Aorta (tissue), 5 donors: ENCODE results near the gene DIDO1. TPM values are rescaled to one million over a fixed set of nuclear protein-coding genes. Genes with fewer than 3 reads are reported as not detected.

Experiments
- ATAC-seq: fragments of 200-7000 bp; cut with Tn5 transposase; one replicate; pipeline ENCODE4 v1.9.1; 2022; ENCODE audit warnings: moderate library complexity; ENCODE audit not compliant: low FRiP score
- DNase-seq, 2 donors: peaks; one replicate each; pipeline ENCODE4 v3.0.0-alpha.2; 2020
- H3K27ac ChIP-seq, 2 donors: one replicate each; pipeline ENCODE4 v1.5.1; 2013; ENCODE audit warnings: low read length in 2 of 2, mild to moderate bottlenecking in 2 of 2, moderate library complexity in 2 of 2, control low read depth in 1 of 2, inconsistent platforms in 1 of 2, low read depth in 1 of 2
- H3K27me3 ChIP-seq, 2 donors: one replicate each; pipeline ENCODE4 v1.6.1; 2013; ENCODE audit warnings: control low read depth in 1 of 2, low read length in 1 of 2, mild to moderate bottlenecking in 1 of 2, moderate library complexity in 1 of 2; ENCODE audit not compliant: insufficient read depth in 2 of 2, control insufficient read depth in 1 of 2
- H3K36me3 ChIP-seq, 2 donors: one replicate each; pipeline ENCODE4 v1.6.1; 2013; ENCODE audit warnings: control low read depth in 1 of 2, low read length in 1 of 2, mild to moderate bottlenecking in 1 of 2; ENCODE audit not compliant: insufficient read depth in 2 of 2, control insufficient read depth in 1 of 2
- H3K4me1 ChIP-seq, 2 donors: one replicate each; pipeline ENCODE4 v1.6.1; 2013; ENCODE audit warnings: low read length in 2 of 2, control low read depth in 1 of 2, mild to moderate bottlenecking in 1 of 2, moderate library complexity in 1 of 2; ENCODE audit not compliant: insufficient read depth in 2 of 2, control insufficient read depth in 1 of 2
- H3K4me3 ChIP-seq, 2 donors: one replicate each; pipeline ENCODE4 v1.5.1; 2013; ENCODE audit warnings: low read length in 2 of 2, control low read depth in 1 of 2, mild to moderate bottlenecking in 1 of 2
- H3K9me3 ChIP-seq: one replicate; pipeline ENCODE4 v1.6.1; 2013; ENCODE audit warnings: mild to moderate bottlenecking, low read length; ENCODE audit not compliant: control insufficient read depth
- WGBS, 2 donors: extraction: QIAGEN DNeasy Blood & Tissue Kit; methylation state at CpG; one replicate each; pipeline ENCODE4 v1.1.7; 2013; 5-methylcytosine and 5-hydroxymethylcytosine counted together
- intact Hi-C, 2 donors: fragments of 100-400 bp; cut with DNase I; formaldehyde crosslinking; loops; one replicate each; pipeline versions ENCODE4 v1.14.2 to v1.15.0; 2022
- polyA plus RNA-seq, 2 donors: library from polyadenylated mRNA; stranded (reverse); fragments of 200-250 nt; gene quantifications; one replicate each; pipeline ENCODE4 v1.2.3, GENCODE V29; 2013
- total RNA-seq, 2 donors: library from RNA; stranded (reverse); fragmentation: NEBNext Ultra II Directional; extraction: Animal tissue kit (Norgen Biotek cat#: 25700); gene quantifications; one replicate each; pipeline ENCODE4 v1.2.1, GENCODE V29; 2021
- donor health status: healthy with polysubstance abuse.
- donor health status: Bipolar disorder and iron deficiency.
- donor health status: DM: no; HTN: no; CAD: no.
- donor health status: DM: no; HTN: no; CAD: no.
- donor health status: DM: yes; HTN: yes; CAD: no.

The DIDO1 gene
- total and polyA plus RNA-seq, 4 donors, result 8.1 to 64.2 (median 43.0) TPM

DNA sequence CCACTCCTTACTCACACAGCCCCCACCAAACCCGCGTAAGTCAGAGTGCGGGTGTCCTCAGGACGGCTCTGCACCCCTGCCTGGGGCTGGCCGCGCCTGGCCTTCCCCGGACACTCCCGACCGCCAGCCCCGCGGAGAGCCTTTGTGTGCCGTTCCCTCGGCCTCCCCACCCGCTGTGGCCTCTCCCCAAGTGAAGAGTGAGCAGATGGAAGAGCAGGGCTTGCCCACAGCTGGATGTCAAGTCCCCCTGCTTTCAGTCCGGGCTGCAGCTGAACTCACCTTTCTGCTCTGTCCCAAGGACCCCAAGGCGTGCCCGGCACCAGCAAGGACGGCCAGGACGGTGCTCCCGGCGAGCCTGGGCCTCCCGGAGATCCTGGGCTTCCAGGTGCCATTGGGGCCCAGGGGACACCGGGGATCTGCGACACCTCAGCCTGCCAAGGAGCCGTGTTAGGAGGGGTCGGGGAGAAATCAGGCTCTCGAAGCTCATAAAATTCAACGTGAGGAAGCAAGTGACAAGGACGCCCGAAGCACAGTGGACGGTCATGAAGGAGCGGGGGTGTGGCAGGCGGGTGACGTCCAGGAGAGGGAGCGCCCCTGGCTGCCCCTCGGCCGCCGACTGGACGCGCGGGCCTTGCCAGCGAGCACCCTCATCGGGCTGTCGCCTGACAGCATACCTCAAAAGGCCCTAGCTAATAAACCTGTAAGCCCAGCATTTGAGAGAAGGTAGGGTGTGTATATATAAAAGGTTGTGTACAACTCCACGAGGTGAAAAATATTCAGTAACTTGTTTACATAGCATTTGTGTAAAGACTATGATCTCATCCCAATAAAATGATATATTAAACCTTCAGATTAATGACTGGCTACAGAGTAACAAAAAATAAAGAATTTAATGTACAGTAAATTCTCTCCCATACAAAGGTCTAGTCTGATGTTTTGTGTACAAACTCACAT, 85.8 kb downstream of the DIDO1 start:
- ATAC-seq, result no peak
- peak in 1 of 2 donors; percentile 72 for DNase-seq
- intact Hi-C loops, result no loop called here
- WGBS, 2 donors, result 73 to 76% methylated on average over 45 of the region's 45 CpGs
- Histone ChIP-seq H3K4me1 (no peaks in the 10 kb centered on the region), H3K27ac (no peak overlapping the region), H3K9me3 (no peaks in the 10 kb centered on the region), H3K36me3 (no peaks in the 10 kb centered on the region), H3K4me3 (no peak overlapping the region), H3K27me3 (no peaks in the 10 kb centered on the region)

DNA sequence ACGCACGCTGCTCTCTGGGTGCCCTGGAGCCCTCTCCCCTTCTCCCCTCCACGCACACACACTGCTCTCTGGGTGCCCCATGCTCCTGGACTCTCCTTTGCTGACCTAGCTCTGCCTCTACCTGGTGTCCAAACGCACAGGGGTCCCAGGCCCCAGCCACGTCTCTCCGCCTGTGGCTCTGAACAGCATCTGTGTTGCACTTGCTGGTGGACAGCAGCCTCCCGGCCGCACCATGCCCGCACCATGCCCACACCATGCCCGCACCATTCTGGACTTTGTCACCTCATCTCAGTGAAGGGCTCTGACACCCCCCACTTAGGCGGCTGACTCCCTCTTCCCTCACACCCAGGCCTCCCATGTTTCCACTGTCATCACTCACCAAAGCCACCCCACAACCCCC, 86.5 kb downstream of the DIDO1 start:
- no peaks in the 10 kb centered on the region for H3K27me3 ChIP-seq
- no peak overlapping the region for H3K27ac ChIP-seq
- DNase-seq (no peak), ATAC-seq (no peak)
- H3K36me3 ChIP-seq, result no peaks in the 10 kb centered on the region
- intact Hi-C loops, result no loop called here
- no peaks in the 10 kb centered on the region for H3K4me1 ChIP-seq
- WGBS, 2 donors, result 86 to 88% methylated on average over 11 of the region's 11 CpGs
- H3K9me3 ChIP-seq, result no peaks in the 10 kb centered on the region
- H3K4me3 ChIP-seq, result no peak overlapping the region

DNA sequence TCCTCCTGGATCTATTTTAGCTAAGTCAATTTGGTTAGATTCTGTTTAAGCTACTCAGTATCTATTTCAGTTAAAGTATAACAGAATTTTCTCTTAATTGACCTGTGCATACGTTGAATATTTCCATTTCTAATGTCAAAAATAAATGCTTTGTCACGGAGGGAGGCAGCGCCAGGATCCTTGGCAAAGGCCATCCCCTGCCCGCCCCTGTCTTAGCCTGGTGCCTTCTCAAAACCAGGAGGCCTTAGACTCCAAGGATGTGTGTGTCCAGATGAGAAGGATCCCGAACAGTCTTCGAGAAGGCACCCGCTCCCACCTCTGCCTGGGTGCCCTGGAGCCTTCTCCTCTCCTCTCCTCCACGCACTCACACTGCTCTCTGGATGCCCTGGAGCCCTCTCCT, 87.0 kb downstream of the DIDO1 start:
- DNase-seq (peak in 1 of 2 donors; percentile 41), ATAC-seq (no peak)
- no peak overlapping the region for H3K4me3 ChIP-seq
- no peaks in the 10 kb centered on the region for H3K4me1 ChIP-seq
- H3K27me3 ChIP-seq, result no peaks in the 10 kb centered on the region
- H3K27ac ChIP-seq, result no peak overlapping the region
- intact Hi-C loops, result no loop called here
- H3K9me3 ChIP-seq, result no peaks in the 10 kb centered on the region
- H3K36me3 ChIP-seq, result no peaks in the 10 kb centered on the region
- WGBS, 2 donors, result 86 to 92% methylated on average over 8 of the region's 8 CpGs

DNA sequence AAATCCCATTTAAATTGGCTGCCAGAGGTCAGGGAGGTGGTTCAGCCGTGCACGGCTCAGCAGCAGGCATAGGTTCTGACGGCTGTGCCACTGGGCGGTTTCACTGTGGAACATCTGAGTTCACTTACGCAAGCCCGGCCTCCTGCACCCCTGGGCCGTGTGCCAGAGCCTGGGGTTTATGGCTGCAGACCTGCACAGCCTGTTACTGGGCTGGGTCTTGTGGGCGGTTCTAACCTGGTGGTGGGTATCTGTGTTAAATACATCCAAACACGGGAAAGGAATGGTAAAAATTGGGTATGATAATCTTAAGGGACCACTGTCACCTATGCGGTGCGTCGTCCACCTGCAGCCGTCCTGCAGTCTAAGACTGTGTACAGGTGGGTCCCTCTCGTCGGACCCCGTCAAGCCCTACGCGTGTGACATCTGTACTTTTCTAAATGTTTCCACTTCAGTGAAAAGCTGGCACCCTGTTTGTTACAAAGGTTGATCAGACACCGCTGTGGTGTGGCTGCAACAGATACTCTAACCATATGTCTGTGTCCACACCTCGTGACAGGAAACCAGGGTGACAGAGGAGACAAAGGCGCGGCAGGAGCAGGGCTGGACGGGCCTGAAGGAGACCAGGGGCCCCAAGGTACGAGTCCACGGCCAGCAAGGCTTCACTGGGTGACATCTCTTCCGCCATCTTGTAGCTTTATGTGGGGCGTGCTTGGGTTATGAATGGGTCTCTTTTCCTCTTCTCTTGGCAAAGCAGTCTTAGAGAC, 88.0 kb downstream of the DIDO1 start:
- Histone ChIP-seq H3K4me1 (no peaks in the 10 kb centered on the region), H3K4me3 (no peak overlapping the region), H3K36me3 (no peaks in the 10 kb centered on the region), H3K27me3 (no peaks in the 10 kb centered on the region), H3K27ac (no peak overlapping the region), H3K9me3 (no peaks in the 10 kb centered on the region)
- DNase-seq, result peak in 1 of 2 donors; percentile 67
- ATAC-seq, result no peak
- 86% methylated on average over 27 of the region's 27 CpGs for WGBS, 2 donors
- intact Hi-C loops, result no loop called here

DNA sequence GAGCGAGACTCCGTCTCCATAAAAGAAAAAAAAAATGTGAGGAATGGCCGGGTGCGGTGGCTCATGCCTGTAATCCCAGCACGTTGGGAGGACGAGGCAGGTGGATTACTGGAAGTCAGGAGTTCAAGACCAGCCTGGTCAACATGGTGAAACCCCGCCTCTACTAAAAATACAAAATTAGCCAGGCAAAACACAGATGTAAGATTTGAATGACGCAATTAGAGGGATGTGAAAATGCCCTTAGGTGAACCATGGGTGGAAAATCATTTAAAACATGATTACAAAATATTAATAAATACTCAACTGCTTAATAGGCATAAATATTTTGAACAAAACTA, 88.5 kb downstream of the DIDO1 start:
- H3K27ac ChIP-seq, result no peak overlapping the region
- WGBS, 2 donors, result 90% methylated on average over 8 of the region's 8 CpGs
- no peak for DNase-seq
- intact Hi-C loops, result no loop called here
- H3K27me3 ChIP-seq, result no peaks in the 10 kb centered on the region
- no peaks in the 10 kb centered on the region for H3K4me1 ChIP-seq
- H3K9me3 ChIP-seq, result no peaks in the 10 kb centered on the region
- no peaks in the 10 kb centered on the region for H3K36me3 ChIP-seq
- no peak overlapping the region for H3K4me3 ChIP-seq
- ATAC-seq, result no peak

DNA sequence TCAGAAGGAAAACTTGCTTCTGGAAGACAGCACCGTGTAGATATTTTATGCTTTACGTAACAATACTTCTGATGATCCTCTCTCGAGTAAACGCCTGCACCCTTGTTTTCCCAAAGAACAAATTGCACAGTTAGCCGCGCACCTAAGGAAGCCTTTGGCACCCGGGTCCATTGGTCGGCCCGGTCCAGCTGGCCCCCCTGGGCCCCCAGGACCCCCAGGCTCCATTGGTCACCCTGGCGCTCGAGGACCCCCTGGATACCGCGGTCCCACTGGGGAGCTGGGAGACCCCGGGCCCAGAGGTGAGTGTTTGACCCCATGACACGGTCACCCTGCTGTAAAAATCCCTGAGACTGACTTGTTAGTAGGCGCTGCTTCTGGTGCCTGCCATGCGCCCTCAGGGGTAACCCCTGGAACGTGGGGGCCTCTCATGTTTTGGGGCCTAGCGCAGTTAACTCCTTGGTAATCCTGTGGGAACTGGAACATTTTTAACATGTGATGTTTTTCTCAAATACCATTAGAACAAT, 89.3 kb downstream of the DIDO1 start:
- Histone ChIP-seq H3K27me3 (no peaks in the 10 kb centered on the region), H3K9me3 (no peaks in the 10 kb centered on the region), H3K4me3 (no peak overlapping the region), H3K4me1 (no peaks in the 10 kb centered on the region), H3K36me3 (no peaks in the 10 kb centered on the region), H3K27ac (no peak overlapping the region)
- DNase-seq, result peak in 1 of 2 donors; percentile 35
- 87 to 89% methylated on average over 19 of the region's 19 CpGs for WGBS, 2 donors
- intact Hi-C loops, result no loop called here
- ATAC-seq, result no peak

DNA sequence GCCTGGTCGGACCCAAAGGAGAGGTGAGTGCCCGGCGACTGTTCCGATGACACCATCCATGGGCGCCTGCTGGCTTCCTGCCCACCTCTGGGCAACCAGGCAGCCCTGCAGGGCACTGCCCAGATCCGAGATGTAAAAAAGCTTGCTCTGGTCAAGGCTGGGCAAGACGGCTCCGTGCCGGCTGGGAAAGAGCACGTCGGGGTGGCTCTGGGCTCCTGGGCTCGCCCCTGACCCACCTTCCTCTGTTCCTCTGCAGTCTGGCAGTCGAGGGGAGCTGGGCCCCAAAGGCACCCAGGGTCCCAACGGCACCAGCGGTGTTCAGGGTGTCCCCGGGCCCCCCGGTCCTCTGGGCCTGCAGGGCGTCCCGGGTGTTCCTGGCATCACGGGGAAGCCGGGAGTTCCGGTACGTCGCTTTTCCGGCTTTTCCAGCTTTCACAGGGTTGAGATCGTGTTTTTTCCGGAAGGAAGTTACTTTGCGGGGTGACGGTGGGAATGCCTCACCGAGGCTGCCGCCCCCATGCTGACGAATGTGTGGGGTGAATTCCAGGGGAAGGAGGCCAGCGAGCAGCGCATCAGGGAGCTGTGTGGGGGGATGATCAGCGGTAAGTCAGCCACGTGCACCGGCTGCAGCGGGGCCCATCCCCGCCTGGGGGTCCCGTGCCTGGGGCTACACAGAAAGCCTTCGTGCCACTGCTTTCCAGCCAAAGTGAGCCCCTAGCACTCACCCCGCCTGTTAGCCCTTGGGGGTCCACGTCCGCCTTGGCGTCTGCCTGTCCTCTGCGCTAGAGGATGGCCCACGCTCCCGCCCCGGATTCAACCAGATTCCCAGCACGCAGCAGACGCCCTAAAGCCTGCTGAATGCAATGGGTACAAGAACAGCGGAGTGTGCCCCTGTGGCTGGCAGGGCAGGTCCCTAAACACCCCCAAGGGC, 90.1 kb downstream of the DIDO1 start:
- H3K27ac ChIP-seq, result no peak overlapping the region
- no peak overlapping the region for H3K4me3 ChIP-seq
- intact Hi-C loops, result no loop called here
- ATAC-seq, result peak; percentile 5
- H3K4me1 ChIP-seq, result no peaks in the 10 kb centered on the region
- no peaks in the 10 kb centered on the region for H3K36me3 ChIP-seq
- DNase-seq, result peak in 1 of 2 donors; percentile 65
- H3K9me3 ChIP-seq, result no peaks in the 10 kb centered on the region
- 75 to 76% methylated on average over 51 to 52 of the region's 52 CpGs for WGBS, 2 donors
- no peaks in the 10 kb centered on the region for H3K27me3 ChIP-seq
